HepG2 (cell line): ENCODE measurements around the gene MRPL27. TPM values are rescaled to one million over a fixed set of nuclear protein-coding genes. Genes with fewer than 3 reads are reported as not detected.

Experiments used
- CCDC6 ChIP-seq: sonication (generic); formaldehyde crosslinking; IDR thresholded peaks from 2 replicates; pipeline ENCODE4 v1.8.1; 2022; ENCODE audit warnings: mild to moderate bottlenecking, missing genetic modification reagents, moderate library complexity
- HNF4G ChIP-seq, 2 experiments: sonication (generic) in 1 of 2; formaldehyde crosslinking in 1 of 2; IDR thresholded peaks; 2 replicates each; pipeline versions ENCODE4 v1.4.0 to v1.6.1; 2011 to 2020; ENCODE audit warnings: borderline replicate concordance in 2 of 2, low read depth in 2 of 2, mild to moderate bottlenecking in 2 of 2, low read length in 1 of 2, missing genetic modification reagents in 1 of 2, moderate library complexity in 1 of 2
- RFXANK ChIP-seq: IDR thresholded peaks from 2 replicates; pipeline ENCODE4 v1.6.1; 2016
- SKI ChIP-seq: fragments of 450-650 bp; IDR thresholded peaks from one replicate; pipeline ENCODE4 v1.6.1; 2018; ENCODE audit warnings: mild to moderate bottlenecking; ENCODE audit not compliant: partially characterized antibody
- ZNF138 ChIP-seq: sonication (generic); formaldehyde crosslinking; IDR thresholded peaks from 2 replicates; pipeline ENCODE4 v1.5.0; 2020; ENCODE audit warnings: mild to moderate bottlenecking, low read depth, missing genetic modification reagents
- polyA plus RNA-seq, 8 experiments: library from polyadenylated mRNA; depleted of rRNA in 3 of 8; stranded (reverse) in 7 of 8; unstranded in 1 of 8; fragments of >200 nt; fragmentation: Illumina TruSeq in 4 of 8; extraction: Trizol in 4 of 8; gene quantifications; 2 replicates each; pipeline versions ENCODE4 v1.2.1 to v1.2.3, GENCODE V29; 2011 to 2016; ENCODE audit warnings: low read depth in 4 of 8, missing spikeins in 1 of 8, mixed read lengths in 1 of 8; ENCODE audit not compliant: insufficient read depth in 1 of 8
- total RNA-seq, 5 experiments: library from RNA; depleted of rRNA; stranded (reverse); fragments of >200 nt; fragmentation: Illumina TruSeq; extraction: Trizol; gene quantifications; 2 replicates each; pipeline ENCODE4 v1.2.3, GENCODE V29; 2016; ENCODE audit warnings: low read depth in 1 of 5
- TF ChIP-seq, protein P1 (sequence below): sonication (generic); formaldehyde crosslinking; IDR thresholded peaks from 2 replicates; pipeline ENCODE4 v1.4.0; 2020; ENCODE audit warnings: mild to moderate bottlenecking, low read depth, missing genetic modification reagents
- TF ChIP-seq, protein P2 (sequence below): sonication (generic); formaldehyde crosslinking; IDR thresholded peaks from 2 replicates; pipeline ENCODE4 v1.5.1; 2020; ENCODE audit warnings: mild to moderate bottlenecking, missing genetic modification reagents

The MRPL27 gene
- total and polyA plus RNA-seq, 2 of the 13 experiments (the other 11 are each of a cell fraction or from before 2014, with no cell fraction given) = 137 to 217 TPM

DNA sequence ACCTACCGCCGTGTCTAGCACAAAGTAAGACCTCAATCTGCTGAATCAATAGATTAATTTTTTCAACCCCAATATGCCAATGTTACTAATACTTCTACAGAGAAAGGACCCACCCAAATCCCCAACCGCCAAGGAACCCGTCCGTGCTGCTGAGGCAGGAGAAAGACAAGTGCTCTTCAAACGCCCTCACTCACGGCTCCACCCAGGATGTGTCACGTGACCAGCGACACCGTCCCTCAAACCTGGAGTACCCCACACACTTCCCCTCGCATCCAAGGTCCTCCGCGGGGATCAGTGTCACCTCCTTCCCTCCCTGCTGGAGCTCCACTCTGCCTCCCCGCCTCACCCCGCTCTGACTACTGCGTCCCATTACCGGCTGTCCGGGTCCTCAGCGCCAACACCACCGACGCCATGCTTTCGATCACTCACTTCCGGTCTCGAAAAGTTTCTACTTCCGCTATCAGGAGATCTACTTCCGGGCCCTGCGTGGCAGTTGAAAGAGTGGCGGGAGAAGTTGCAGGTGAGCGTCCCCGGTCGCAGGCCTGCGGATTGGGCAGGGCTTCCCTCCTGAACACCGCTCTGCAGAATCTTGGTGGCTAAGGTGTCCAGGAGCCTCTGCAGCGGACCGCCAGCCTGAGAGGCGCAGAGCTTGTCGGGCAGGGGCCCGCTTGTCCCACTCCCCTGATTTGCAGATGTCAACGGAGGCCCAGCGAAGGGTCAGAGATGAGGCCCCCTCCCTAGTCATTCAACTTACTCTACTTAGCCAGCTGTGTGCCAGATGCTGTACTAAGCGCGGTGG is at the start of gene MRPL27, which contains the start of gene EME1 (continued):
- TF ChIP-seq CCDC6 (CRISPR knock-in tag) (peak; percentile 97; the same call in 1 of the 2 replicates), ZNF138 (CRISPR knock-in tag) (peak; percentile 91; the same call in 1 of the 2 replicates), HNF4G (IDR thresholded peaks at IDR 0.05; ENCODE audit: borderline replicate concordance, low read depth, low read length) (no peak), HNF4G (CRISPR knock-in tag; IDR thresholded peaks at IDR 0.05; ENCODE audit: borderline replicate concordance, low read depth) (peak; percentile 67; the same call in 1 of the 2 replicates), SKI (peak; percentile 41), RFXANK (CRISPR knock-in tag) (no peak; the same call in 1 of the 2 replicates)
- TF ChIP-seq, protein P1, sequence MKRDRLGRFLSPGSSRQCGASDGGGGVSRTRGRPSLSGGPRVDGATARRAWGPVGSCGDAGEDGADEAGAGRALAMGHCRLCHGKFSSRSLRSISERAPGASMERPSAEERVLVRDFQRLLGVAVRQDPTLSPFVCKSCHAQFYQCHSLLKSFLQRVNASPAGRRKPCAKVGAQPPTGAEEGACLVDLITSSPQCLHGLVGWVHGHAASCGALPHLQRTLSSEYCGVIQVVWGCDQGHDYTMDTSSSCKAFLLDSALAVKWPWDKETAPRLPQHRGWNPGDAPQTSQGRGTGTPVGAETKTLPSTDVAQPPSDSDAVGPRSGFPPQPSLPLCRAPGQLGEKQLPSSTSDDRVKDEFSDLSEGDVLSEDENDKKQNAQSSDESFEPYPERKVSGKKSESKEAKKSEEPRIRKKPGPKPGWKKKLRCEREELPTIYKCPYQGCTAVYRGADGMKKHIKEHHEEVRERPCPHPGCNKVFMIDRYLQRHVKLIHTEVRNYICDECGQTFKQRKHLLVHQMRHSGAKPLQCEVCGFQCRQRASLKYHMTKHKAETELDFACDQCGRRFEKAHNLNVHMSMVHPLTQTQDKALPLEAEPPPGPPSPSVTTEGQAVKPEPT (CRISPR knock-in tag) = peak; percentile 93
- TF ChIP-seq, protein P2, sequence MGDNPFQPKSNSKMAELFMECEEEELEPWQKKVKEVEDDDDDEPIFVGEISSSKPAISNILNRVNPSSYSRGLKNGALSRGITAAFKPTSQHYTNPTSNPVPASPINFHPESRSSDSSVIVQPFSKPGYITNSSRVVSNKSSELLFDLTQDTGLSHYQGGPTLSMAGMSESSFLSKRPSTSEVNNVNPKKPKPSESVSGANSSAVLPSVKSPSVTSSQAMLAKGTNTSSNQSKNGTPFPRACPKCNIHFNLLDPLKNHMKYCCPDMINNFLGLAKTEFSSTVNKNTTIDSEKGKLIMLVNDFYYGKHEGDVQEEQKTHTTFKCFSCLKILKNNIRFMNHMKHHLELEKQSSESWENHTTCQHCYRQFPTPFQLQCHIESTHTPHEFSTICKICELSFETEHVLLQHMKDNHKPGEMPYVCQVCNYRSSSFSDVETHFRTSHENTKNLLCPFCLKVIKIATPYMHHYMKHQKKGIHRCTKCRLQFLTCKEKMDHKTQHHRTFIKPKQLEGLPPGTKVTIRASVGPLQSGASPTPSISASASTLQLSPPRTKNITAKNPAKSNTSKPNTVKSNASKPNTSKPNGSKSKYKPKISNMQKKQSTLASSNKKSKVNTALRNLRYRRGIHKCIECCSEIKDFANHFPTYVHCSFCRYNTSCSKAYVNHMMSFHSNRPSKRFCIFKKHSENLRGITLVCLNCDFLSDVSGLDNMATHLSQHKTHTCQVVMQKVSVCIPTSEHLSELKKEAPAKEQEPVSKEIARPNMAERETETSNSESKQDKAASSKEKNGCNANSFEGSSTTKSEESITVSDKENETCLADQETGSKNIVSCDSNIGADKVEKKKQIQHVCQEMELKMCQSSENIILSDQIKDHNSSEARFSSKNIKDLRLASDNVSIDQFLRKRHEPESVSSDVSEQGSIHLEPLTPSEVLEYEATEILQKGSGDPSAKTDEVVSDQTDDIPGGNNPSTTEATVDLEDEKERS (CRISPR knock-in tag) = no peak
